Osteocyte (in vitro differentiated cells): Measurements from ENCODE around the gene CEP83. TPM values are rescaled to one million over a fixed set of nuclear protein-coding genes. Genes with fewer than 3 reads are reported as not detected.

ENCODE experiments used
- DNase-seq: peaks from one replicate; pipeline ENCODE4 v3.0.0; 2021; ENCODE audit warnings: mixed read lengths; ENCODE audit not compliant: unreplicated experiment; ENCODE audit errors: extremely low spot score
- H3K27ac Mint-ChIP-seq: one replicate; pipeline ENCODE4 v1.8.0; 2021; ENCODE audit warnings: mild to moderate bottlenecking, mixed read lengths; ENCODE audit not compliant: unreplicated experiment
- H3K27me3 Mint-ChIP-seq: one replicate; pipeline ENCODE4 v1.8.0; 2021; ENCODE audit warnings: mixed read lengths; ENCODE audit not compliant: unreplicated experiment
- H3K36me3 Mint-ChIP-seq: one replicate; pipeline ENCODE4 v1.8.0; 2021; ENCODE audit warnings: mixed read lengths; ENCODE audit not compliant: unreplicated experiment
- H3K4me1 Mint-ChIP-seq: one replicate; pipeline ENCODE4 v1.8.0; 2021; ENCODE audit warnings: mixed read lengths; ENCODE audit not compliant: unreplicated experiment
- H3K4me3 Mint-ChIP-seq: one replicate; pipeline ENCODE4 v1.8.0; 2021; ENCODE audit warnings: mild to moderate bottlenecking, moderate library complexity, mixed read lengths; ENCODE audit not compliant: unreplicated experiment
- H3K9me3 Mint-ChIP-seq: one replicate; pipeline ENCODE4 v1.8.0; 2021; ENCODE audit warnings: mixed read lengths; ENCODE audit not compliant: unreplicated experiment
- CTCF ChIP-seq: fragments of 200-600 bp; sonication (generic); IDR thresholded peaks from 2 replicates; pipeline ENCODE4 v1.5.0; 2021; ENCODE audit warnings: antibody characterized with exemption, mild to moderate bottlenecking, moderate library complexity
- total RNA-seq: library from RNA; stranded (reverse); gene quantifications from 2 replicates; pipeline ENCODE4 v1.2.1, GENCODE V29; 2021

The CEP83 gene
- total RNA-seq, 1 donor from 2014 or later = 13.1 TPM

DNA sequence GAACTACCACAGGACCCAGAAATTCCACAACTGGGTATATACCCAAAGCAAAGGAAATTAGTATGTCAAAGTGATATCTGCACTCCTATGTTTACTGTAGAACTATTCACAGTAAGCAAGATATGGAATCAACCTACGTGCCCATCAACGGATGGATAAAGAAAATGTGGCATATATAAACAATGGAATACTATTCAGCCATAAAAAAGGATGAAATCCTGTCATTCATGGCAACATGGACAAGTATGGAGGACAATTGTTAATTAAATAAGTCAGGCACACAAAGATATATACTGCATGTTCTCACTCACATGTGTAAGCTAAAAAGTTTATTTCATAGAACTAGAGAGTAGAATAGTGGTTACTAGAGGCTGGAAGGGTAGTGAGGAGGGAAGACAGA, 97.0 kb downstream of the CEP83 start:
- no peak overlapping the region for H3K27ac Mint-ChIP-seq
- peaks cover 3% of the 10 kb centered on the region for H3K4me1 Mint-ChIP-seq
- TF ChIP-seq CTCF = no peak
- DNase-seq = no peak
- peaks cover 32% of the 10 kb centered on the region for H3K9me3 Mint-ChIP-seq
- peaks cover 28% of the 10 kb centered on the region for H3K36me3 Mint-ChIP-seq
- H3K4me3 Mint-ChIP-seq = no peak overlapping the region
- no peaks in the 10 kb centered on the region for H3K27me3 Mint-ChIP-seq

DNA sequence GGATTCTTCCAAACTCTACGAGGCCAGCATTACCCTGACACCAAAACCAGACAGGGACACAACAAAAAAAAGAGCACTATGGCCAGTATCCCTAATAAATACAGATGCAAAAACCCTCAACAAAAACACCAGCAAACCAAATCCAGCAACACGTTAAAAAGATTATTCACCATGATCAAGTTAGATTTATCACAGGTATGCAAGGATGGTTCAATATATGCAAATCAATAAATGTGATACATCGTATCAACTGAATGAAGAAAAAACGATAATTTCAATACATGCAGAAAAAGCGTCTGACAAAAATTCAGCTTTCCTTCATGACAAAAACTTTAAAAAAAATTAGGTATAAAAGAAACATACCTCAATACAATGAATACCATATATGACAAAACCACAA, 99.9 kb downstream of the CEP83 start:
- no peak overlapping the region for H3K27ac Mint-ChIP-seq
- no peak for TF ChIP-seq CTCF
- H3K4me1 Mint-ChIP-seq = peaks cover 3% of the 10 kb centered on the region
- no peak overlapping the region for H3K4me3 Mint-ChIP-seq
- DNase-seq = no peak
- H3K9me3 Mint-ChIP-seq = peaks cover 34% of the 10 kb centered on the region
- H3K27me3 Mint-ChIP-seq = no peaks in the 10 kb centered on the region
- peaks cover 26% of the 10 kb centered on the region for H3K36me3 Mint-ChIP-seq

DNA sequence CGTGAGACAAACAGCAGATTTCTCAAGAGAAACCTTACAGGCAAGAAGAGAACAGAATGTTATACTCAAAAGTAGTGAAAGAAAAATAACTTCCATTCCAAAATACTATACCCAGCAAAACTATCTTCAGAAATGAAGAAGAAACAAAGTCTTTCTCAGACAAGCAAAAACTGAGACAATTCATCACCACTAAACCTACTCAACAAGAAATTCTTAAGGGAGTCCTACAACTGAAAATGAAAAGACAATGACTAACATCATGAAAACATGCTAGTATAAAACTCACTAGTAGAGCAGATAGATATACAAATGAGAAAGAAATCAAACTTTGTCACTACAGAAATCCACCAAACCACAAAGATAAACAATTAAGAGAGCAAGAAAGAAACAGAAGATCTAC, 106.5 kb downstream of the CEP83 start:
- Mint-ChIP-seq H3K4me1 (no peaks in the 10 kb centered on the region), H3K27me3 (no peaks in the 10 kb centered on the region), H3K9me3 (peaks cover 52% of the 10 kb centered on the region), H3K27ac (no peak overlapping the region), H3K36me3 (peaks cover 42% of the 10 kb centered on the region), H3K4me3 (no peak overlapping the region)
- TF ChIP-seq CTCF = no peak
- DNase-seq = no peak

GRCh38 chr12:94340573-94340972, 119.1 kb downstream of the CEP83 start:
- Mint-ChIP-seq H3K4me1 (no peaks in the 10 kb centered on the region), H3K4me3 (no peak overlapping the region), H3K36me3 (peaks cover 6% of the 10 kb centered on the region), H3K27ac (no peak overlapping the region), H3K9me3 (peaks cover 13% of the 10 kb centered on the region), H3K27me3 (no peaks in the 10 kb centered on the region)
- TF ChIP-seq CTCF = no peak
- DNase-seq = no peak

DNA sequence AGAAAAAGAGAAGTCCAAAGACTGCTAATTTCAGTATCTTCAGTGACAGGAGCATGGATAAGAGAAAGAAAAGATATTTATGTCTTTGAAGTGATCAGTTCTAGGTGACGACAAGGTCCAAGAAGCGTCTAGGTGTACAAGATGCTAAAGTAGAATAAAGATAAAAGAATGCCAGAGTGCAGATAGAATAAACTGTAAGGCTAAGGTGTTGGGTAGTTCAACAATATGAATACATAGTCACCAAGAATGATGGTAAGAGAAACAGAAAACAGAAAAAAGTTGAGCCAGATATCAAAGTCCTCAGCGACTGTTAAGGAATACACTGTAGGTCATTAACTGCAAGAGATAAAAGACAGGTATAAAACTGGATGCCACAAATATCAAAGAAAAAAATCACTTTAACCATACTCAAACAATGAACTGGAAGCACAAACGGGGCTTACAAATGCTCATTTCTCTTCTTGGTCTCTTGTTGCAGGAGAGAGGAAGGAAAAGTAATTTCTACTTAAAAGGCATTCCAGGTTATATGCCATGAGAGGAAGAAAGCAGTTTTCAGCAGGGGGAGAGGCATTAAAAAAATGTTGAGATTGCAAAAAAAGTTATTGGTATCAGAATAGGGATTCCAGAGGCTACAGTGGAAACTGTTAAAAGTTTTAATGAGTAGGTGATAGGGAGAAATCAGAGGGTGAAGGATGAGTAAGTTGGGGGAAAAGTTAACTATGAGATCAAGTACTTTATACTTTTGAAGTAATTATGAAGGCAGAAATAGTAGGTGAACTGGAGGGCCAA, 121.5 kb downstream of the CEP83 start:
- Mint-ChIP-seq H3K36me3 (no peaks in the 10 kb centered on the region), H3K4me3 (no peak overlapping the region), H3K9me3 (no peaks in the 10 kb centered on the region), H3K27ac (no peak overlapping the region), H3K27me3 (no peaks in the 10 kb centered on the region), H3K4me1 (no peaks in the 10 kb centered on the region)
- no peak for DNase-seq
- no peak for TF ChIP-seq CTCF
